ENCODE measurements around the gene VAT1L.
"Not testable (repeated sequence)": the region's sequence is repeated elsewhere in the genome, so short reads cannot be mapped to it uniquely, and the experiment has no call there.

The VAT1L gene

DNA sequence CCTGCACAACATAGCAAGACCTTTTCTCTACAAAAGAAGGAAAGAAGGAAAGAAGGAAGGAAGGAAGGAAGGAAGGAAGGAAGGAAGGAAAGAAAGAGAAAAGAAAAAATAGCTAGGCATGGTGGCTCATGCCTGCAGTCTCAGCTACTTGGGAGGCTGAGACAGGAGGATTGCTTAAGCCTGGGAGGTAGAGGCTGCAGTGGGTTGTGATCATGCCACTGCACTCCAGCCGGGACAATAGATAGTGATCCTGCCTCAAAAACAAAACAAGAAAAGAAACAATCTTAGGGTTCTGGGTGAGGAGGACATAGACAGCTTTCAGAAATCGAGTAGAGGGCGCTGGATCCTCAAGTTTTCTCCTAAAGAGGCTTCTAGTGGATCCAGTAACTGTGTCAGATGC is 174.3 kb downstream of the VAT1L start:
- DNase-seq, result no peak

DNA sequence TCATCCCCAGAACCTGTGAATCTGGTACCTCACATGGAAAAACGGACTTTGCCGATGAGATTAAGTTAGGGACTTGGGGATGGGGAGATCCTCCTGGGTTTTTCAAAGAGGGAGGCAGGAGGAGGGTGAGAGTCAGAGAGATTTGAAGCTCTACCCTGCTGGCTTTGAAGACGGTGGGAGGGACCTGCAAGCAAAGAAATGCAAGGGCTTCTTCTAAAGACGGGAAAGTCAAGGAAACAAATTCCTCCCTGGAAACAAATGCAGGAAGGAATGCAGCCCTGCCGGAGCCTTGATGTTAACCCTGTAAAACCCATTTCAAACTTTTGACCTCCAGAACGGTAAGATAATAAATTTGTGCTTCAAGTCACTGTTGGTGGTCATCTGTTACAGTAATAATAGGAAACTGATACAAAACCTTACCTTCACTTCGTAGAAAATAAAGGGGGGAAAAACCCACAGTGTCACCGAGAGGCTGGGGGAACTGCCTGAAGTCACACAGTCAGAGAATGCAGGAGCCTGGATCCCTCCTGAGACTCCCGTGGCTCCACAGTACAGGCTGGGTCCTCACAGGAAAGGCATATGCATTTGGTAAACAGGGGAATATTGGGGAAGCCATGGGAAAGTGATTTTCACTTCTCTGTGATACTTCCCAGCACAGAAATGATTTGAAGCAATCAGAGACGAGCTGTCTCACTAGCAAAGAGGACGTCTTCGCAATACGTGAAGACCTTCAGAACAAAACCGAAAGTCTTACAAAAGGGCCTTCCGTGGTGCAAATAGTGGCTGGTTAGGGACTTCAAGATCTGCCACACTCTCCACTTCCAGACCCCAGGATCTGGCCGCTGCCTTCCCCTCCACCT is 175.1 kb downstream of the VAT1L start:
- no peak for DNase-seq

- DNase-seq, result no peak
These were observed 177.0 kb downstream of the VAT1L start for GRCh38 chr16:77965346-77965745.

DNA sequence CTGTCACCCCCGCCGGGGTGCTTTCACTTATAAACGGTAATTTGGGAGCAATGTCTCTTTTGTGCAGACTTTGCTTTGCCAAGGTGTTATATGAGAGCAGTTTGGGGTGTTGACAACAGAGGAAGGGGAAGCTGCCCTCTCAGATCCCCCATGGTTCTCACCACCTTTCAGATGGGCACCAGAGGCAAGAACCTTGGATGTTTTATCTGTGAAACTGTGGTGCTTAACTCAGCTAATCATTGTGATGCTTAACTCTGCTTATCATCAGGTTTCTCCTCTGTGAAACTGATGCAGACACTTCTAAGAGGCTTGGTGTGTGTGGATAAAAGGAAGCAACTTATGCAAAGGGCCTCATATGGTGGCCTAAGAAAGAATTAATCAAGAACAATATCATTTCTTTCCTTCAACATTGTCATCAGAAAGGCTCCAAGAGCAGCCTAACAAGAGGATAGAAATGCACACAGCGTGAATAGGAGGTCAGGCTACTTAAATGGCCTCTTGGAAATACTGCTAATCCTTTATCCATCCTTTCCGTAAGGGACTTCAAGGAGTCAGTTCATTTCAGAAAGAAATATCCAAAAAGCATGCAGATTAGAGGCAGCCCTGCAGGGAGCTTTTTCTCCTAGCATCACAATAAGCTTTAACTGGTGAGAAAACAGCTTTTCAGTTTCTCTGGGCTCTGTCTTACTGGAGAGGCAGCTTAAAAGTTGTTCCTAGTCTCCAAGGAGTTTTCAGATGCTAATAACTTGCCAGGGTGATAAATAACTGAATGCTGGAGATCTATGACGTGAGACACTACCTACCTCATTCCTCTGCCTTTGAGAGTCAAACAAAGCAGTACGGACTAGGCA is 178.9 kb downstream of the VAT1L start:
- no peak for DNase-seq

DNA sequence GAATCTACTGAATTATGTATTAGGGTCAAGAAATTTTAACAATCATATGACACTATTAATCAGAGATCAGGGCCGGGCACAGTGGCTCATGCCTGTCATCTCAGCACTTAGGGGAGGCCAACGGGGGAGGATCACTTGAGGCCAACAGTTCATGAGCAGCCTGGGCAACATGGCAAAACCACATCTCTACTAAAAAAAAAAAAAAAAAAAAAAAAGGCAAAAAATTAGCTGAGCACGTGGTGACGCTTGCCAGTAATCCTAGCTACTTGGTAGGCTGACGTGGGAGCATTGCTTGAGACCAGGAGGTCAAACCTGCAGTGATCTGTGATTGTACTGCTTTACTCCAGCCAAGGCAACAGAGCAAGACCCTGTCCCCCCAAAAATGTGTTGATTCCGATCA is 181.5 kb downstream of the VAT1L start:
- DNase-seq, result no peak

GRCh38 chr16:77970371-77970770 is 182.0 kb downstream of the VAT1L start:
- no peak for DNase-seq

GRCh38 chr16:77971306-77972061 is 183.1 kb downstream of the VAT1L start:
- DNase-seq, result peak; percentile 81

DNA sequence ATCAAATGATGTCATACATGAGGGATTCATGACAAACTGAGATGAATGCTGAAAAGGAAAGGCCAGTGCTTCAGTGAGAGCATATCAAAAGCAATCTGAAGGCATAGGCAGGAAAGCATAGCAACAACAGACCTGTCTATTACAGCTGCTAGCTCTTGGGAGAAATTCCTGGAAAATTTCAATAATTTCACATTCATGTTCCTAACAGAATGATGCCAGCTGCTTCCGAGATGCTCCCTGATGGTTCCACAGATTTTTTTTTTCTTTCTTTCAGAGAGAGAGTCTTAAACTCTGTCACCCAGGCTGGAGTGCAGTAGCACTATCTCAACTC is 183.7 kb downstream of the VAT1L start:
- no peak for DNase-seq

DNA sequence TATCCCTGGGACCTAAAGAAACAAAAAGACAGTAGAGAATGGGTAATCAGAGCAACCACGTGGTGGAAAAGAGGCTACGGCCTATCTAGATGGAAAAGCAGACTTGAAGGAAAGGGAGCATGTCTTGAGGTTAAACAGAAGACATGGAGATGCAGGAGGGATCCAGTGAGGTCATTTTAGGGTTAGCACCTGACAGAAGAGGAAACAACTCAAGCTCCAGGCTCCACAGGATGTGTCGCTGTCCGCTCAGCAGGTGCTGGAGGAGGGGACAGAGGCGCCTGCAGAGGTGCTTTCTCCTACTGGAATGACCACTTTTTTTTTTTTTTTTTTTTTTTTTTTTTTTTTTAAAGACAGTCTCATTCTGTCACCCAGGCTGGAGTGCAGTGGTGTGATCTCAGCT is 186.5 kb downstream of the VAT1L start:
- no peak for DNase-seq

GRCh38 chr16:77975942-77976341 is 187.6 kb downstream of the VAT1L start:
- no peak for DNase-seq

DNA sequence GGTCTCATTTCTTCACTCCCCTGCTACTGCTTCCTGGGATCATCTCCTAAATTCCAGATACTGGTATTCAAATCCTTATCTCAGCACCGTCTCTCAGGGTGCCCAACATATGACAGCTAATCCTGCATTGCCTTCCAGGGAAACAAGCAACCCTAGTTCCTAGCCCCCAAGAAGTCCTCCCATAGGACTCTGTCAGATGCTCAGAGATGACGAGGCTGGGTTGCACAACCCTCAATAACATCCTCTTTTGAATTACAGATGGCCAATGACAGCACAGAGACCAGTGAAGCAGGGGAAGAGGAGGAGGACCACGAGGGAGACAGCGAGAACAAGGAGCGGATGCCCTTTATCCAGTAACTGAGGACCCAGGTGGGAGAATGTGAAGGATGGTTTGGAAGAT is 189.0 kb downstream of the VAT1L start:
- no peak for DNase-seq

DNA sequence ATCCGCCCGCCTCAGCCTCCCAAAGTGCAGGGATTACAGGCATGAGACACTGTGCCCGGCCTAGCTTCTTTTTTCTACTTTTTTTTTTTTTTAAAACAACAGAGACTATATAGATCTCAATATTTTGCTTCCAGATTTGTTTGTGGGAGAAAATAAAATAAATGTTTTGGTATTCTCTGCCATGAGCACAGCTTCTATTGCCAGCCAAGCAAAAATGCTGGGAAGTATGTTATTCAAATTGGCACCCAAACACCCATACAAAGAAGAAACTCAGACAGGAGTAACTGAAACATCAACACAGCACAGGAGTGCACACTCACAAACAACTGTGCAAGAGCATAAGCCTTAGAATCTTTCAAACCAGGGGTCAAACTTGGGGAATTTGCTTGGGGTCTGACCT is 196.7 kb downstream of the VAT1L start:
- no peak for DNase-seq

- DNase-seq, result no peak
These were observed 197.8 kb downstream of the VAT1L start for GRCh38 chr16:77986011-77986740.

DNA sequence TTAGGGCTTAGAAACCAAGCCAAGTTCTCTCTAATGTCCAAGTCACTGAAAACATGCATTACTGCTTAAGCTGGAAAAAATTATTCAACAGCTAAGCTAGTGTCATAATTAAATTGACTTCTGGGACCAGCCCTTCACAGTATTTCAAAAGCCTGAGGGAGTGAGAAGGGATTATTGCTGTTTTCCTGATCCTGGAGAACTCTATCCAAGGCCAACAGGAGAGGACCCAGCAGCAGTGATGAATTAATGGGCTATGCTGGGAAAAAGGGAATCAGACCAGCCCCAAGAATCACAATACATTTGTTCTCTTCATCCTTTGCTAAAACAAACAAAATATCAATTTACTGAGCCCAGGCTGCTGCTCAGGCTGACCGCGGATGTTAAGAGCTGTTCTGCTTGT is 199.4 kb downstream of the VAT1L start:
- DNase-seq, result no peak

- no peak for DNase-seq
These were observed 201.5 kb downstream of the VAT1L start for GRCh38 chr16:77989846-77990245.

DNA sequence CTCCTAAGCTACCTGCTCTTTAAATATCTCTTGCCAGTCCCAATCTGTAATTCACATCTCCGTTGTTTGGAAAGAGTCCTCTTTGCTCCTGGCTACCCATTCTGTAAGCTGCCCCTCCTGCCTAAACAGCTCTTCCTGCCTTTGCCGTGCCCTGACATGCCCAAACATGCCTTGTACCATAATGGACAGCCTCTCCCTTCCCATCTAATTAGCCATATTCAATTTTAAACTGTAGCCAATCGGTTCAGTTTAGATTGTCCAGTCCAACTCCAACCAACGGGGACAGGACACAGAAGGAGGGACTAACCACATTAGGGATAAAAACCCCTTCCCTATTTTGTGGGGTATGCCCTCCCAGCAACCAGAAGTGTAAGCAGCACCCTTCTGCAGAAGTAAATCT is 203.3 kb downstream of the VAT1L start:
- no peak for DNase-seq

GRCh38 chr16:77992381-77992780 is 204.0 kb downstream of the VAT1L start:
- DNase-seq, result not testable (repeated sequence)

DNA sequence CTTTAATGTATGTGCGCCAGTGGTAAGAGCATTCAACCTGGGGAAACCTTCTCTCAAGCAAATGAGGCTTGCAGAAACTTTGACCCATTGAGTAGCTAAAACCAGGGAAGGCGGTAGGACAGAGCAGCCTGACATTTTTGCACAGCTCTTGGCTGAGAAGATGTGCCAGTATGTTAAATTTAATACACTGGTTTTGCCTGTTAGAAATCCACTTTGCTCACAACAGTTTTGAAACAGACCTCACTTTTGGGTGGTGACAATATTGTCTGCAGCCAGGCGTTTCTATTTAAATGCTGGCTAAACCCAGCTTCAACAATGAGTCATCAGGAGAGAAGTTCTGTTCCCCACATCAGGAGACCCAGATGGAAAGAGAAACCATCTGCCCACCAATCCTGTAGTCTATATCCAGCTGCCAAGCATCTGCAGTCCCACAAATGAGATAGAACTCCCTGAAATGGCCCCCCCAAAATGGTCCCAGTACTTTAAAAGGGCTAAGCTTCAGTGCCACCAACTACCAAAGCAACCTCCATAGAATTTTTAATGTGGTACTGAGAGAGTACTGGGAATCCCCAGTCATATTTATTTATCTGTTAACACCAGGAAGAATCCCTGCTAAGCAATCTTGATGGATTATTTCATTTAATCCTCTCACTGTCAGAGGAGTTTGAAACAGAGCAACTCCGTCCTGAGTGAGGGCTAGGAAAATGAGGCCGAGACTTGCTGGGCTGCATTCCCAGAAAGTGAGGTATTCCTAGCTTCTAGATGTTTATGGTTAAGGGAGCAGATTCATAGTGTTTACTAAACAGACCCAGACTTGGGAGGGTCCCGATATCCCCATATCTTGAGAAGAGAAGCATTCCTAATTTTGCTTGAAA is 205.0 kb downstream of the VAT1L start:
- no peak for DNase-seq

DNA sequence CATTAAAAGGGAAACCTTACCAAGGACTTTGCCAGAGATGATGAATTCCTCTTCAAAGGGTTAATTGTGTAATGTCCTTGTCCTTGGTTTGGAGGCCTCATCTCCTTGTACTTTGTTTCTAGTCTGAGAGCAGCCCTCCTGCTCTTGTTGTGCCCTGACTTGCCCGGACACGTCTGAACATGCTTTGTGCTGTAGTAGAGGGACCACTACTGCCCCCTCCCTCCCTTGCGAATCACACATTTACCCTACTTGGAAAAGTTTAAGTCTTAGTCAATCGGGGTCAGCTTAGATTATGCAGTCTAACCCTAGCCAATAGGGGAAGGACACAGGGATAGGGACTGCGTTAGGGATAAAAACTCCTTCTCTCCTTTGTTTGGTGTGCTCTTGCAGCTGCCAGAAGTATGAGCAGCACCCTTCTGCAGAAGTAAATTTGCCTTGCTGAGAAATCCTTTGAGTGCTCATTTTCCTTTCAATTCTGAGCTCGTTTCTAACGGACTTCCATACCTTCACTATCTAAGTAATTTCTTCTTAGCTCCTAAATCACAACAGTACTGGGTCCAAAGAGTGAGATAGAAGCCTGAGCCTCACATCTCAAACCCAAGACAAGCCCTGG is 207.6 kb downstream of the VAT1L start:
- DNase-seq, result no peak

GRCh38 chr16:77998350-77999023 is 210.1 kb downstream of the VAT1L start:
- DNase-seq, result no peak
